HFF-Myc (cell line): ENCODE measurements around the gene MN1.

Source experiments
- DNase-seq: peaks from one replicate; pipeline ENCODE4 v3.0.0-alpha.2; 2011; ENCODE audit warnings: low read depth; ENCODE audit errors: extremely low read depth
- H3K4me3 ChIP-seq: replicated peaks from 2 replicates; pipeline ENCODE4 v1.5.1; 2011; ENCODE audit warnings: low read depth, mild to moderate bottlenecking, control low read depth, low read length
- CTCF ChIP-seq: IDR thresholded peaks from 2 replicates; pipeline ENCODE4 v1.5.1; 2012; ENCODE audit warnings: mild to moderate bottlenecking, low read depth, low read length, control low read depth; ENCODE audit errors: missing control alignments

The MN1 gene

GRCh38 chr22:27713461-27713860 lies 88.1 kb downstream of the MN1 start:
- H3K4me3 ChIP-seq: no peak overlapping the region
- TF ChIP-seq CTCF: no peak
- DNase-seq: no peak

- no peak for DNase-seq
- no peak overlapping the region for H3K4me3 ChIP-seq
- TF ChIP-seq CTCF: no peak
Measured at GRCh38 chr22:27711756-27712155, 89.8 kb downstream of the MN1 start.

GRCh38 chr22:27711012-27711411 lies 90.5 kb downstream of the MN1 start:
- no peak for DNase-seq
- no peak overlapping the region for H3K4me3 ChIP-seq
- no peak for TF ChIP-seq CTCF

GRCh38 chr22:27709919-27710675 lies 91.5 kb downstream of the MN1 start:
- no peak overlapping the region for H3K4me3 ChIP-seq
- DNase-seq: no peak
- TF ChIP-seq CTCF: no peak

- no peak for TF ChIP-seq CTCF
- no peak for DNase-seq
- H3K4me3 ChIP-seq: no peak overlapping the region
Measured at GRCh38 chr22:27706489-27706888, 95.1 kb downstream of the MN1 start.

- H3K4me3 ChIP-seq: no peak overlapping the region
- TF ChIP-seq CTCF: no peak
- DNase-seq: no peak
Measured at GRCh38 chr22:27705408-27706080, 96.0 kb downstream of the MN1 start.
